IMR-90 (cell line): ENCODE measurements around the gene CRAMP1. TPM values are rescaled to one million over a fixed set of nuclear protein-coding genes. Genes with fewer than 3 reads are reported as not detected.

Experiments
- ATAC-seq: fragments of 200-7000 bp; cut with Tn5 transposase; 2 replicates; pipeline ENCODE4 v1.9.1; 2020; ENCODE audit warnings: low read depth, mild to moderate bottlenecking, moderate library complexity
- BruUV-seq: library from RNA; stranded (reverse); fragments of 400-500 nt; replicated peaks from 2 replicates; lab custom pipeline; 2021; lab: Mats Ljungman, UMichigan
- CTCF ChIA-PET: fragments of 300-600 bp; formaldehyde crosslinking; extraction: SDS; loops from one replicate; lab custom pipeline; 2021; ENCODE audit warnings: antibody characterized with exemption; lab: Yijun Ruan, JAX
- POLR2A ChIA-PET: fragments of 300-600 bp; sonication (Branson Sonifier 250); formaldehyde crosslinking; loops from one replicate; lab custom pipeline; 2022; ENCODE audit warnings: antibody characterized with exemption; ENCODE audit not compliant: unreplicated experiment; lab: Charles Lee
- DNase-seq: peaks from one replicate; pipeline ENCODE4 v3.0.0; 2013
- H2AFZ ChIP-seq: replicated peaks from 2 replicates; pipeline ENCODE3; 2013; ENCODE audit warnings: low read length, mild to moderate bottlenecking; ENCODE audit not compliant: poor library complexity
- H2AK5ac ChIP-seq: 2 replicates; pipeline ENCODE4 v1.6.1; 2013; ENCODE audit warnings: low read depth, low read length, inconsistent platforms
- H2AK9ac ChIP-seq: replicated peaks from 2 replicates; pipeline ENCODE3; 2013; ENCODE audit warnings: mild to moderate bottlenecking, low read depth, low read length, moderate library complexity; ENCODE audit not compliant: poor library complexity
- H2BK120ac ChIP-seq: 2 replicates; pipeline ENCODE4 v1.6.1; 2013; ENCODE audit warnings: low read depth, low read length, inconsistent platforms
- H2BK15ac ChIP-seq: 3 replicates; pipeline ENCODE4 v1.6.1; 2013; ENCODE audit warnings: low read depth, low read length, inconsistent platforms
- H2BK20ac ChIP-seq: 2 replicates; pipeline ENCODE4 v1.6.1; 2013; ENCODE audit warnings: low read depth, mild to moderate bottlenecking, inconsistent platforms, low read length, moderate library complexity
- H2BK5ac ChIP-seq: 2 replicates; pipeline ENCODE4 v1.6.1; 2013; ENCODE audit warnings: mild to moderate bottlenecking, low read depth, low read length, inconsistent platforms; ENCODE audit not compliant: poor library complexity, severe bottlenecking
- H3K14ac ChIP-seq: replicated peaks from 2 replicates; pipeline ENCODE4 v1.6.1; 2013; ENCODE audit warnings: low read depth, low read length, inconsistent platforms
- H3K18ac ChIP-seq: 2 replicates; pipeline ENCODE4 v1.6.1; 2013; ENCODE audit warnings: low read depth, low read length, control low read depth
- H3K23ac ChIP-seq: 2 replicates; pipeline ENCODE4 v1.6.1; 2013; ENCODE audit warnings: low read depth, low read length, inconsistent platforms
- H3K27ac ChIP-seq: 2 replicates; pipeline ENCODE4 v1.5.1; 2013; ENCODE audit warnings: mild to moderate bottlenecking, control low read depth, low read length; ENCODE audit not compliant: insufficient read depth
- H3K27me3 ChIP-seq: 2 replicates; pipeline ENCODE4 v1.6.1; 2013; ENCODE audit warnings: low read length; ENCODE audit not compliant: control insufficient read depth, insufficient read depth
- H3K36me3 ChIP-seq: 2 replicates; pipeline ENCODE4 v1.6.1; 2013; ENCODE audit warnings: low read length, mixed read lengths; ENCODE audit not compliant: control insufficient read depth, insufficient read depth
- H3K4ac ChIP-seq: 2 replicates; pipeline ENCODE4 v1.6.1; 2013; ENCODE audit warnings: low read depth, low read length, inconsistent platforms
- H3K4me1 ChIP-seq: 2 replicates; pipeline ENCODE4 v1.6.1; 2013; ENCODE audit warnings: low read length, mixed read lengths; ENCODE audit not compliant: control insufficient read depth, insufficient read depth
- H3K4me2 ChIP-seq: 2 replicates; pipeline ENCODE4 v1.6.1; 2013; ENCODE audit warnings: low read depth, mild to moderate bottlenecking, control low read depth, low read length, moderate library complexity
- H3K4me3 ChIP-seq: 2 replicates; pipeline ENCODE4 v1.5.1; 2013; ENCODE audit warnings: low read depth, mild to moderate bottlenecking, control low read depth, low read length, moderate library complexity; ENCODE audit not compliant: insufficient read depth
- H3K56ac ChIP-seq: 2 replicates; pipeline ENCODE4 v1.6.1; 2013; ENCODE audit warnings: low read length, inconsistent platforms; ENCODE audit not compliant: insufficient read depth; ENCODE audit errors: extremely low read depth
- H3K79me1 ChIP-seq, 2 experiments: 2 replicates each; pipeline ENCODE4 v1.6.1; 2013; ENCODE audit warnings: low read length in 2 of 2, inconsistent platforms in 1 of 2, low read depth in 1 of 2
- H3K9ac ChIP-seq: 2 replicates; pipeline ENCODE4 v1.6.1; 2013; ENCODE audit warnings: low read depth, low read length, control low read depth
- H3K9me1 ChIP-seq: 2 replicates; pipeline ENCODE4 v1.6.1; 2013; ENCODE audit warnings: low read length, inconsistent platforms; ENCODE audit not compliant: insufficient read depth
- H3K9me3 ChIP-seq: 2 replicates; pipeline ENCODE4 v1.6.1; 2013; ENCODE audit warnings: low read length; ENCODE audit not compliant: control insufficient read depth, insufficient read depth
- H4K20me1 ChIP-seq: 2 replicates; pipeline ENCODE4 v1.6.1; 2013; ENCODE audit warnings: low read length, inconsistent platforms; ENCODE audit not compliant: insufficient read depth
- H4K5ac ChIP-seq: 2 replicates; pipeline ENCODE4 v1.6.1; 2013; ENCODE audit warnings: mild to moderate bottlenecking, low read depth, low read length, control low read depth
- H4K8ac ChIP-seq, 2 experiments: 2 replicates each; pipeline ENCODE4 v1.6.1; 2013; ENCODE audit warnings: low read depth in 2 of 2, low read length in 2 of 2, control low read depth in 1 of 2, inconsistent platforms in 1 of 2
- H4K91ac ChIP-seq: 2 replicates; pipeline ENCODE4 v1.6.1; 2013; ENCODE audit warnings: low read depth, low read length, inconsistent platforms; ENCODE audit not compliant: insufficient read depth
- FOS ChIP-seq: fragments of 150-350 bp; IDR thresholded peaks from 2 replicates; pipeline ENCODE4 v1.6.1; 2016; ENCODE audit warnings: low read depth, low read length
- MAFK ChIP-seq: IDR thresholded peaks from 2 replicates; pipeline ENCODE4 v1.6.1; 2012; ENCODE audit warnings: low read depth, low read length, improper control_type of control experiment
- MAZ ChIP-seq: IDR thresholded peaks from 2 replicates; pipeline ENCODE4 v1.6.1; 2012; ENCODE audit warnings: low read depth, mild to moderate bottlenecking, low read length, improper control_type of control experiment, moderate library complexity, borderline replicate concordance
- MXI1 ChIP-seq: IDR thresholded peaks from 2 replicates; pipeline ENCODE4 v1.6.1; 2012; ENCODE audit warnings: low read depth, mild to moderate bottlenecking, low read length, moderate library complexity, borderline replicate concordance
- NFE2L2 ChIP-seq: fragments of 150-350 bp; IDR thresholded peaks from 2 replicates; pipeline ENCODE4 v1.6.1; 2016; ENCODE audit warnings: low read depth, mild to moderate bottlenecking, low read length
- RAD21 ChIP-seq: IDR thresholded peaks from 2 replicates; pipeline ENCODE4 v1.6.1; 2012; ENCODE audit warnings: low read length, improper control_type of control experiment
- RCOR1 ChIP-seq: IDR thresholded peaks from 2 replicates; pipeline ENCODE4 v1.6.1; 2012; ENCODE audit warnings: mild to moderate bottlenecking, low read length, improper control_type of control experiment; ENCODE audit not compliant: insufficient replicate concordance
- WGBS, 2 experiments: methylation state at CpG; one replicate each; pipeline versions ENCODE4 v1.1.5 to v1.1.7; 2013; ENCODE audit warnings: missing lambda C conversion rate in 2 of 2; ENCODE audit not compliant: insufficient read length in 1 of 2; ENCODE audit errors: extremely low coverage in 2 of 2; 5-methylcytosine and 5-hydroxymethylcytosine counted together
- dilution Hi-C: fragments of 300-500 bp; cut with HindIII; formaldehyde crosslinking; loops from one replicate; pipeline ENCODE4 v1.14.3; 2018; ENCODE audit warnings: low sequenced_read_pairs; ENCODE audit not compliant: unreplicated experiment
- in situ Hi-C: fragments of 300-500 bp; cut with MboI; formaldehyde crosslinking; loops from 3 replicates; pipeline ENCODE4 v1.14.3; 2019; ENCODE audit warnings: low sequenced_read_pairs, inconsistent platforms, mixed read lengths
- intact Hi-C: fragments of 100-400 bp; cut with micrococcal nuclease; formaldehyde crosslinking; loops from 2 replicates; pipeline ENCODE4 v1.10.0; 2022
- polyA plus RNA-seq, 3 experiments: library from polyadenylated mRNA; depleted of rRNA; stranded (reverse); fragments of >200 nt; gene quantifications; 2 replicates each; pipeline ENCODE4 v1.2.3, GENCODE V29; 2012; ENCODE audit warnings: low replicate concordance in 1 of 3
- total RNA-seq: library from RNA; depleted of rRNA; stranded (reverse); fragments of >200 nt; gene quantifications from 2 replicates; pipeline ENCODE4 v1.2.3, GENCODE V29; 2012
- TF ChIP-seq, protein P1 (sequence below): fragments of 150-350 bp; IDR thresholded peaks from 2 replicates; pipeline ENCODE4 v1.6.1; 2016; ENCODE audit warnings: low read depth, mild to moderate bottlenecking, low read length, moderate library complexity, borderline replicate concordance
- TF ChIP-seq, protein P2 (sequence below): conservative IDR thresholded peaks from 2 replicates; pipeline ENCODE4 v1.5.1; 2012; ENCODE audit warnings: mild to moderate bottlenecking, low read depth, low read length, improper control_type of control experiment

CRAMP1 gene
- total and polyA plus RNA-seq, 2 of the 4 experiments (the other 2 are of a cell fraction), result 3.2 to 12.0 TPM

DNA sequence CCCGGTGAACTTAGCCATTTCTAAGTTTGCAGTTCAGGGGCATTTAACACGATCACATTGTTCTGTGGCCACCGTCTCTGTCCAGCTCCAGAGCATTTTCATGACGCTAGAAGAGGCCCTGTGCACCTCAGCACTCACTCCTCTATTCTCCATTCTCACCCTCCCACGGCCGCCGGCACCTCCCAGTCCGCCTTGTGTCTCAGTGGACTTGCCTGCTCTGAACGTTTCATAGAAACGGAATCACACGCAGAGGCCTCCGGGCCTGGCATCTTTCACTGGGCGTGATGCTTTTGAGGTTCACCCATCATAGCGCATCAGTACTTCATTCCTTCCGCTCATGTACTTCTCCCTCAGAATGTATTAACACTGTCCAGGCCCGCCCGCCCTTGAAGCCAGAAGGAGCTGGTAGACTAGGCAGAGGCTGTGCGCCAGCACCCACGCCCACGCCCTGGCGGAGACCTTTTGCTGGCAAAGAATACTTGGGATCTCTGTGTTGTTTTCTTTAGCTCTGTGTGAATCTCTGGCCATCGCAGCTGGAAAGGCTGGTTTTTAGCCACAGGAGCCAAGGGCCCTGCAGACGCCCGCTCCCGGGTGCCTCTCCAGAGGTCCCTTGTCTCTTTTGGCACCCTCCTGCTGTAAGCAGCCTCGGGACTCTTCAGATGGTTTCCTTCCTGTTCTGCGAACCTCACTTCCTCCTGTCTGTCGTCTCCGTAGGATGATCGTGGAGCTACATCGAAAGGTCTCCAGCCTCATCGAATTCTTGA lies 42.5 kb downstream of the CRAMP1 start:
- H2AK5ac ChIP-seq, result no peak overlapping the region
- no peaks in the 10 kb centered on the region for H3K9me3 ChIP-seq
- 93% methylated on average over 16 of the region's 32 CpGs; no CpG with 5 or more reads in 1 of the 2 experiments for WGBS, 2 experiments
- DNase-seq (no peak), ATAC-seq (no peak)
- ChIA-PET CTCF (interaction anchor here (0.6 kb wide), 1 partner anchor 21 kb away, joined by 6 read pairs; no protein-coding TSS in a partner anchor), POLR2A (no interaction called here)
- H3K18ac ChIP-seq, result no peak overlapping the region
- H3K14ac ChIP-seq, result no peak overlapping the region
- H2BK20ac ChIP-seq, result no peak overlapping the region
- no peak overlapping the region for H3K9ac ChIP-seq
- peaks cover 24% of the 10 kb centered on the region for H4K20me1 ChIP-seq
- peaks cover 15 to 32% of the 10 kb centered on the region in 2 experiments for H3K79me1 ChIP-seq
- H3K4me1 ChIP-seq, result no peaks in the 10 kb centered on the region
- H3K4me3 ChIP-seq, result no peak overlapping the region
- no peaks in the 10 kb centered on the region for H3K27me3 ChIP-seq
- TF ChIP-seq FOS (no peak), NFE2L2 (no peak), RCOR1 (no peak), MXI1 (no peak), MAFK (no peak), RAD21 (no peak), MAZ (no peak)
- TF ChIP-seq, protein P1, sequence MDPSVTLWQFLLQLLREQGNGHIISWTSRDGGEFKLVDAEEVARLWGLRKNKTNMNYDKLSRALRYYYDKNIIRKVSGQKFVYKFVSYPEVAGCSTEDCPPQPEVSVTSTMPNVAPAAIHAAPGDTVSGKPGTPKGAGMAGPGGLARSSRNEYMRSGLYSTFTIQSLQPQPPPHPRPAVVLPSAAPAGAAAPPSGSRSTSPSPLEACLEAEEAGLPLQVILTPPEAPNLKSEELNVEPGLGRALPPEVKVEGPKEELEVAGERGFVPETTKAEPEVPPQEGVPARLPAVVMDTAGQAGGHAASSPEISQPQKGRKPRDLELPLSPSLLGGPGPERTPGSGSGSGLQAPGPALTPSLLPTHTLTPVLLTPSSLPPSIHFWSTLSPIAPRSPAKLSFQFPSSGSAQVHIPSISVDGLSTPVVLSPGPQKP, result no peak
- TF ChIP-seq, protein P2, sequence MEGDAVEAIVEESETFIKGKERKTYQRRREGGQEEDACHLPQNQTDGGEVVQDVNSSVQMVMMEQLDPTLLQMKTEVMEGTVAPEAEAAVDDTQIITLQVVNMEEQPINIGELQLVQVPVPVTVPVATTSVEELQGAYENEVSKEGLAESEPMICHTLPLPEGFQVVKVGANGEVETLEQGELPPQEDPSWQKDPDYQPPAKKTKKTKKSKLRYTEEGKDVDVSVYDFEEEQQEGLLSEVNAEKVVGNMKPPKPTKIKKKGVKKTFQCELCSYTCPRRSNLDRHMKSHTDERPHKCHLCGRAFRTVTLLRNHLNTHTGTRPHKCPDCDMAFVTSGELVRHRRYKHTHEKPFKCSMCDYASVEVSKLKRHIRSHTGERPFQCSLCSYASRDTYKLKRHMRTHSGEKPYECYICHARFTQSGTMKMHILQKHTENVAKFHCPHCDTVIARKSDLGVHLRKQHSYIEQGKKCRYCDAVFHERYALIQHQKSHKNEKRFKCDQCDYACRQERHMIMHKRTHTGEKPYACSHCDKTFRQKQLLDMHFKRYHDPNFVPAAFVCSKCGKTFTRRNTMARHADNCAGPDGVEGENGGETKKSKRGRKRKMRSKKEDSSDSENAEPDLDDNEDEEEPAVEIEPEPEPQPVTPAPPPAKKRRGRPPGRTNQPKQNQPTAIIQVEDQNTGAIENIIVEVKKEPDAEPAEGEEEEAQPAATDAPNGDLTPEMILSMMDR, result no peak
- no peak overlapping the region for H2BK120ac ChIP-seq
- dilution Hi-C loops (no loop called here), intact Hi-C loops (no loop called here), in situ Hi-C loops (no loop called here)
- H3K27ac ChIP-seq, result no peak overlapping the region
- H3K9me1 ChIP-seq, result peaks cover 14% of the 10 kb centered on the region
- H3K4me2 ChIP-seq, result no peak overlapping the region
- H3K56ac ChIP-seq, result no peak overlapping the region
- peak overlapping the region; percentile 42 for H2AK9ac ChIP-seq
- no peak overlapping the region for H4K5ac ChIP-seq
- BruUV-seq, result no TSS peak
- H4K8ac ChIP-seq, result no peak overlapping the region
- no peak overlapping the region for H2BK5ac ChIP-seq
- no peak overlapping the region for H4K91ac ChIP-seq
- no peak overlapping the region for H3K4ac ChIP-seq
- H3K36me3 ChIP-seq, result peaks cover 78% of the 10 kb centered on the region
- H2AFZ ChIP-seq, result no peak overlapping the region
- H2BK15ac ChIP-seq, result no peak overlapping the region
- H3K23ac ChIP-seq, result no peak overlapping the region
